ENCODE results near the gene TAX1BP3. TPM values are rescaled to one million over a fixed set of nuclear protein-coding genes. Genes with fewer than 3 reads are reported as not detected.

The TAX1BP3 gene
- total RNA-seq, 1 donor from 2014 or later, result 242 TPM

DNA sequence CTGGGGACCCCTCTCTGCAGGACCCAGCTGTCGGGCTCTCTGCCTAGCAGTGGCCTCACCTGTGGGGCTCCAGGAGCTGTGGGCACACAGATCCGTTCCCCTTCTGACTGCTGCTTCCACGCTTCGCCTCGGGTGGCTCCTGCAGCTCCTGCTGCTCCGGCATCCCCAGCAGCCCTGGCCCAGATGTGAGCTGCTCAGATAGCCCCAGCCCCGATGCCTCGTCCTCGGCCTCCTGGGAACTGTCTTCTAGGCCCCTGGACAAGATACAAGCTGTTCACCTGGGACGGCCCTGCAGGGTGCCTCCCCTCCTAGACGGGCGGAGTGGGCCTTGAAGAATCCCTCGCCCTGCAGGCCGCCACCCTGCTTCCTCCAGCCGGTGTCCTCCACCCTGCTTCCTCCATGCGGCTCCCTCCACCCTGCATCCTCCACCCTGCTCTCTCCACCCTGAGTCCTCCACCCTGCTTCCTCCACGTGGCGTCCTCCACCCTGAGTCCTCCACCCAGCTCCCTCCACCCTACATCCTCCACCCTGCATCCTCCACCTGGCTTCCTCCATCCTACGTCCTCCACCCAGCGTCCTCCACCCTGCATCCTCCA is 11.3 kb upstream of the TAX1BP3 start:
- Mint-ChIP-seq H3K4me3 (ENCODE audit: unreplicated experiment) (no peak overlapping the region), H3K27me3 (ENCODE audit: low read depth) (peaks cover 11% of the 10 kb centered on the region), H3K36me3 (ENCODE audit: low read depth) (no peaks in the 10 kb centered on the region), H3K27ac (ENCODE audit: unreplicated experiment) (no peak overlapping the region), H3K4me1 (ENCODE audit: low read depth) (no peaks in the 10 kb centered on the region), H3K9me3 (ENCODE audit: low read depth) (no peaks in the 10 kb centered on the region)
- TF ChIP-seq, protein P1, sequence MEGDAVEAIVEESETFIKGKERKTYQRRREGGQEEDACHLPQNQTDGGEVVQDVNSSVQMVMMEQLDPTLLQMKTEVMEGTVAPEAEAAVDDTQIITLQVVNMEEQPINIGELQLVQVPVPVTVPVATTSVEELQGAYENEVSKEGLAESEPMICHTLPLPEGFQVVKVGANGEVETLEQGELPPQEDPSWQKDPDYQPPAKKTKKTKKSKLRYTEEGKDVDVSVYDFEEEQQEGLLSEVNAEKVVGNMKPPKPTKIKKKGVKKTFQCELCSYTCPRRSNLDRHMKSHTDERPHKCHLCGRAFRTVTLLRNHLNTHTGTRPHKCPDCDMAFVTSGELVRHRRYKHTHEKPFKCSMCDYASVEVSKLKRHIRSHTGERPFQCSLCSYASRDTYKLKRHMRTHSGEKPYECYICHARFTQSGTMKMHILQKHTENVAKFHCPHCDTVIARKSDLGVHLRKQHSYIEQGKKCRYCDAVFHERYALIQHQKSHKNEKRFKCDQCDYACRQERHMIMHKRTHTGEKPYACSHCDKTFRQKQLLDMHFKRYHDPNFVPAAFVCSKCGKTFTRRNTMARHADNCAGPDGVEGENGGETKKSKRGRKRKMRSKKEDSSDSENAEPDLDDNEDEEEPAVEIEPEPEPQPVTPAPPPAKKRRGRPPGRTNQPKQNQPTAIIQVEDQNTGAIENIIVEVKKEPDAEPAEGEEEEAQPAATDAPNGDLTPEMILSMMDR (IDR thresholded peaks at IDR 0.05), result no peak
- no peak for DNase-seq (ENCODE audit: low spot score)

DNA sequence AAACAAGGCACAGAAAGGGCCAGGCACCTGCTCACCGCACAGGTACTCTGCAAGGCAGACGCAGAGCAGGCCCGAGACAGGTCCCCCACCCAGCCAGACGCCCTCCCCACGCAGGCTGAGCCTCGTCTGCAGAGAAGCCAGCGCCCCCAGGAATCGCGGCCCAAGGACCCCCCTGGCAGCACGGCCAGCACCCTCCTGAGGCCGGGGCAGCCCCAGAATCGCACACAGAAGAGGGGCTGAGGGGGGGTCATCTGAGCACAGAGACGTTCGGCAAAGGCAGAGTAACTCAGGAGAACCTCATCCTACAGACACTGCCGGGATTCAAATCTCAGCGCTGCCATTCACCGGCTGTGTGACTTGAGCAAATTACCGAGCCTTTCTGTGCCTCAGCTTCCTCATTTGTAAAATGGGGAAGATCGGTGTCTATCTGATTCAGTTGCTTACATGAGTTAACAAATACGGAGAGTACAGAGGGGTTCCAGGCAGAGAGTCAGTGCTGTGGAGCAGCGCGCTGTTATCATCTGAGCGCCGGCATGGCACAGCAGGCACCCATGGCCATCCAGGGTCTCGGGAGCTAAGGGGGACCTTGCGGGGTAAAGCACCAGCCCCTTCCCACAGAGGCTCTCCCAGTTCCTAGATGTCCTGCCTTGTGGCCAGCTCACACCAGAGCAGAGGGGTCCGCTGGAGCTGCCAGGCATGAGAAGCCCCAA is 10.6 kb upstream of the TAX1BP3 start:
- H3K27ac Mint-ChIP-seq (ENCODE audit: unreplicated experiment), result no peak overlapping the region
- no peaks in the 10 kb centered on the region for H3K36me3 Mint-ChIP-seq (ENCODE audit: low read depth)
- DNase-seq (ENCODE audit: low spot score), result no peak
- no peak overlapping the region for H3K4me3 Mint-ChIP-seq (ENCODE audit: unreplicated experiment)
- no peaks in the 10 kb centered on the region for H3K9me3 Mint-ChIP-seq (ENCODE audit: low read depth)
- TF ChIP-seq, protein P1 (IDR thresholded peaks at IDR 0.05), result no peak
- H3K4me1 Mint-ChIP-seq (ENCODE audit: low read depth), result no peaks in the 10 kb centered on the region
- peaks cover 11% of the 10 kb centered on the region for H3K27me3 Mint-ChIP-seq (ENCODE audit: low read depth)

DNA sequence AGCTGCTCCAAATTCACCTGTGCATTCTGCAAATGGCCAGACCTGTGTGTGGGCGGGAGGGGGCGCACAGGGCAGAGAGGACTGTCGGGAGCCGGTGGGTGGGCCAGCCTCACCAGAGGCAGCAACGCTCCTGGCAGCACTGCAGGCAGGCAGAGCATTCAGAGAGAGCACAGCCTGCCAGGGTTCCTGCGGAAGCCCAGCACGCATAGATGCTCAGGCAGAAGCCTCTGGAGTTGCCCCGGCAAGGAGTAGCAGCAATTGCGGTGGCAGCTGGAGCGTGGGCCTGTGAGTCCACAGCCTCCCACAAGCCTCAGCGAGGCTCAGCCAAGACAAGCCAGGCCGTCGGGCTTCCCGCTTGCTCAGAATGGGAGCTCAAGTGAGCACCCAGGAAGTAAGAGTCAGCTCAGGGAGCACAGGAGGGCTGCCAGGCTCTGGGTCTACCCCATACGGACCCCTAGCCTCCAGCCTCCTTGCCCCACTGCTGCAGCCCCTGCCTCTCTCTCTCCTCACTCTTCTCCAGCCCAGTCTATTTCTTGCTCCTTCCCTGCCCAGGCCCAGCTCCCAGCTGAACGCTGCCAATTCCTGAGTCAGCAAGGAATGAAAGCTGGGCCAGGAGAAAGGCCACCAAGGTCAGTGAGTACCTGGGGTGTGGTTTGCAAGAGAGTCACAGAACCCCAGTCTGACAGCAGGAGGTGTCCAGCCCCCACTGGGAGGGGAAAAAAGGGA is 9.9 kb upstream of the TAX1BP3 start:
- Mint-ChIP-seq H3K27me3 (ENCODE audit: low read depth) (peaks cover 11% of the 10 kb centered on the region), H3K36me3 (ENCODE audit: low read depth) (no peaks in the 10 kb centered on the region), H3K4me3 (ENCODE audit: unreplicated experiment) (no peak overlapping the region), H3K27ac (ENCODE audit: unreplicated experiment) (no peak overlapping the region), H3K9me3 (ENCODE audit: low read depth) (no peaks in the 10 kb centered on the region), H3K4me1 (ENCODE audit: low read depth) (no peaks in the 10 kb centered on the region)
- TF ChIP-seq, protein P1 (IDR thresholded peaks at IDR 0.05), result no peak
- no peak for DNase-seq (ENCODE audit: low spot score)

DNA sequence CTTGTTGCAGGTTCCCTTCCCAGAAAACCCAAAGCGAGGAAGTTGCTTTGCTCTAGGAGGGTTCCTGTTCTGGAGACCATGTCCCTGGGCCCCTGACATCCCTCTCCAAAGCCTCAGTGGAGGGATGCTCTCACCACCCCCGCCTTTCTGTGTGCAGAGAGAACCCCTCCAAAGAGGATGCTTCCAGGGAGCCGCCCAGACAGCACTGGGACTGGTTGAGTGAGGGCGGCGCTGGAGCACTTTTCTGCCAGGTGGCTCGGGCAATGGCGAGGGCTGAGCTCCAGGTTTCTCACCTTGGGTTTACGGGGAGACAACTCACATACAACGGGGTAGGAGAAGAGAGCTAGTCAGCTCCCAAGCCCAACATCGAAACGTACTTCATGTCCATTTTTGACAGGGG is 7.5 kb upstream of the TAX1BP3 start:
- DNase-seq (ENCODE audit: low spot score), result no peak
- Mint-ChIP-seq H3K4me1 (ENCODE audit: low read depth) (no peaks in the 10 kb centered on the region), H3K4me3 (ENCODE audit: unreplicated experiment) (no peak overlapping the region), H3K36me3 (ENCODE audit: low read depth) (no peaks in the 10 kb centered on the region), H3K9me3 (ENCODE audit: low read depth) (no peaks in the 10 kb centered on the region), H3K27ac (ENCODE audit: unreplicated experiment) (no peak overlapping the region), H3K27me3 (ENCODE audit: low read depth) (no peaks in the 10 kb centered on the region)
- TF ChIP-seq, protein P1 (IDR thresholded peaks at IDR 0.05), result no peak

DNA sequence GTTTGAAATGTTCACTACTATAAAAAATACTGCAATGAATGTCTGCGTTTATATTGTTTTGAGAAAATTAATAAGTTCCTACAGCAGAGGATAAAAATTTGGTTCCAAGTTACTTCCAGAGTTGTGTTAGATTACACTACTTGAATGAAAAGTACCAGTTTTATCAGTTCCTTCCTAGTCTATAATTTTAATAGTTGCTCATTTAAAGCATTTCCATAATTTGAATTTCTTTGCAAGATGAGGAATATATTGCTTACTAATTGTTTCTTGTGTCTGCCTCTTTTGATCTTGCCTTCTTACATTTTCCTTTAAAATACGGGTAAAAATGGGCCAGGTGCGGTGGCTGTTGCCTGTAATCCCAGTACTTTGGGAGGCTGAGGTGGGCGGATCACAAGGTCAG is 4.2 kb upstream of the TAX1BP3 start:
- Mint-ChIP-seq H3K27me3 (ENCODE audit: low read depth) (no peaks in the 10 kb centered on the region), H3K4me3 (ENCODE audit: unreplicated experiment) (no peak overlapping the region), H3K36me3 (ENCODE audit: low read depth) (no peaks in the 10 kb centered on the region), H3K27ac (ENCODE audit: unreplicated experiment) (no peak overlapping the region), H3K9me3 (ENCODE audit: low read depth) (no peaks in the 10 kb centered on the region), H3K4me1 (ENCODE audit: low read depth) (peaks cover 10% of the 10 kb centered on the region)
- TF ChIP-seq, protein P1 (IDR thresholded peaks at IDR 0.05), result no peak
- DNase-seq (ENCODE audit: low spot score), result no peak

All from chondrocyte (in vitro differentiated cells).